ENCODE results near the gene GRK4.
"Not testable (repeated sequence)": the region's sequence is repeated elsewhere in the genome, so short reads cannot be mapped to it uniquely, and the experiment has no call there.

The GRK4 gene

GRCh38 chr4:2930758-2931511 is 32.4 kb upstream of the GRK4 start:
- in situ Hi-C loops (cut with MboI; ENCODE audit: low sequenced_read_pairs): loop anchor here (5.0 kb wide), 1 partner anchor 174 kb away; the partner anchor contains the start of gene TNIP2

- in situ Hi-C loops (cut with MboI; ENCODE audit: low sequenced_read_pairs): loop anchor here (5.0 kb wide), 1 partner anchor 174 kb away; the partner anchor contains the start of gene TNIP2
These were observed 31.7 kb upstream of the GRK4 start for GRCh38 chr4:2931512-2932301.

- in situ Hi-C loops (cut with MboI; ENCODE audit: low sequenced_read_pairs): loop anchor here (5.0 kb wide), 1 partner anchor 175 kb away; the partner anchor contains the start of gene TNIP2
These were observed 30.9 kb upstream of the GRK4 start for GRCh38 chr4:2932321-2932950.

GRCh38 chr4:2932951-2933565 is 30.3 kb upstream of the GRK4 start:
- in situ Hi-C loops (cut with MboI; ENCODE audit: low sequenced_read_pairs): loop anchor here (5.0 kb wide), 1 partner anchor 176 kb away; the partner anchor contains the start of gene TNIP2

GRCh38 chr4:2933566-2934076 is 29.8 kb upstream of the GRK4 start:
- in situ Hi-C loops (cut with MboI; ENCODE audit: low sequenced_read_pairs): loop anchor here (5.0 kb wide), 1 partner anchor 176 kb away; the partner anchor contains the start of gene TNIP2

GRCh38 chr4:2934077-2934812 is 29.1 kb upstream of the GRK4 start:
- in situ Hi-C loops (cut with MboI; ENCODE audit: low sequenced_read_pairs): loop anchor here (5.0 kb wide), 1 partner anchor 177 kb away; the partner anchor contains the start of gene TNIP2

- in situ Hi-C loops (cut with MboI; ENCODE audit: low sequenced_read_pairs): loop anchor here (5.0 kb wide), 1 partner anchor 178 kb away; the partner anchor contains the start of gene TNIP2
These were observed 28.3 kb upstream of the GRK4 start for GRCh38 chr4:2934813-2935761.

GRCh38 chr4:2935762-2936743 is 27.3 kb upstream of the GRK4 start:
- in situ Hi-C loops (cut with MboI; ENCODE audit: low sequenced_read_pairs): no loop called here

GRCh38 chr4:2936773-2937145 is 26.6 kb upstream of the GRK4 start:
- in situ Hi-C loops (cut with MboI; ENCODE audit: low sequenced_read_pairs): no loop called here

GRCh38 chr4:2937146-2937857 is 26.1 kb upstream of the GRK4 start:
- in situ Hi-C loops (cut with MboI; ENCODE audit: low sequenced_read_pairs): no loop called here

- in situ Hi-C loops (cut with MboI; ENCODE audit: low sequenced_read_pairs): no loop called here
These were observed 25.4 kb upstream of the GRK4 start for GRCh38 chr4:2937986-2938385.

- in situ Hi-C loops (cut with MboI; ENCODE audit: low sequenced_read_pairs): not testable (repeated sequence)
These were observed 25.0 kb upstream of the GRK4 start for GRCh38 chr4:2938411-2938810.

GRCh38 chr4:2938906-2939305 is 24.5 kb upstream of the GRK4 start:
- in situ Hi-C loops (cut with MboI; ENCODE audit: low sequenced_read_pairs): no loop called here

- in situ Hi-C loops (cut with MboI; ENCODE audit: low sequenced_read_pairs): no loop called here
These were observed 23.8 kb upstream of the GRK4 start for GRCh38 chr4:2939383-2940243.

- in situ Hi-C loops (cut with MboI; ENCODE audit: low sequenced_read_pairs): no loop called here
These were observed 22.9 kb upstream of the GRK4 start for GRCh38 chr4:2940267-2941137.
